ENCODE data around the gene DPYD.

GRCh38 chr1:97281962-97282361 lies 638.9 kb downstream of the DPYD start:
- no peak for TF ChIP-seq CTCF (conservative IDR thresholded peaks at IDR 0.05; ENCODE audit: low read length)
- TF ChIP-seq EZH2phosphoT487 (IDR thresholded peaks at IDR 0.05; ENCODE audit: borderline replicate concordance) = no peak

Measured in Loucy (cell line).